CD4-positive, alpha-beta T cell treated with Interleukin-15 for 1 hour (primary cell): ENCODE data around the gene TYMP.
A peak's percentile ranks its signal among the peaks of the same experiment; 100 is the strongest.

ENCODE experiments used
- DNase-seq: peaks from one replicate; pipeline ENCODE4 v3.0.0-alpha.2; 2020

The TYMP gene

DNA sequence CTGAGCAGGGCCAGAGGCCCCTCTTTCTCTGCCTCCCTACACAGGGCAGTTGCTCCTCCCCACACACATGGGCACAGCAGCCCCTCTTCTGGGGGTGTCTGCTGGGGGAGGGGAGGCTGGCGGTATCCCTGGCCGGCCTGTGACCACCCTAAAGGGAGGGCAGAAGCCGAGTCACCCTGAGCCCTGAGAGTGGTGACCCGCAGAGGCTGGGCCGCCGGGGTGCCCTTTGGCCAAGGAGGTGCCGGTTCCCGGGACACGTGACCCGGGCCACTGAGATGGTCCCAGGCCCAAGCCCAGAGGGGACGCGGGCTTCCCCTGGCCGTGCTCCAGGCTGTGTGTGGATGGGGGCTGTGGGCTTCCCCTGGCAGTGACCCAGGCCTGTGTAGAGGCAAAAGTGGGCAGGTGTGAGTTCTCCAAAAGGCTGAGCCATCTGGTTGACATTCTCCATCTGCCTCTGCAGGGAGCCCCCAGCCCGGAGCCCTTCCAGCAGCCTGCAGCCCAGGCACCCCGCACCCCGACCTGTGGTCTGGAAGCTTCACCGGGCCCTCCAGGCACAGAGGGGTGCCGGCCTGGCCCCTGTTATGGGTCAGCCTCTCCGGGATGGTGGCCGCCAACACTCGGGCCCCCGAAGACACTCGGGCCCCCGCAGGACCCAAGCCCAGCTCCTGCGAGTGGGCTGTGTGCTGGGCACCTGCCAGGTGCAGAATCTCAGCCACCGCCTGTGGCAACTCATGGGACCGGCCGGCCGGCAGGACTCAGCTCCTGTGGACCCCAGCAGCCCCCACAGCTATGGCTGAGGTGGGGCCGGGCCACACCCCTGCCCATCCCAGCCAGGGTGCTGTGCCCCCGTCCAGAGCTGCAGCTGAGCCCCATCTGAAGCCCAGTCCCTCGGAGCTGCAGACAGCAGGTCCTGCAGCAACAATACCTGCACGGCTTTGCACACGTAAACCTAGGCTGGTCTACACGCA is 47.4 kb downstream of the TYMP start:
- DNase-seq, result no peak

DNA sequence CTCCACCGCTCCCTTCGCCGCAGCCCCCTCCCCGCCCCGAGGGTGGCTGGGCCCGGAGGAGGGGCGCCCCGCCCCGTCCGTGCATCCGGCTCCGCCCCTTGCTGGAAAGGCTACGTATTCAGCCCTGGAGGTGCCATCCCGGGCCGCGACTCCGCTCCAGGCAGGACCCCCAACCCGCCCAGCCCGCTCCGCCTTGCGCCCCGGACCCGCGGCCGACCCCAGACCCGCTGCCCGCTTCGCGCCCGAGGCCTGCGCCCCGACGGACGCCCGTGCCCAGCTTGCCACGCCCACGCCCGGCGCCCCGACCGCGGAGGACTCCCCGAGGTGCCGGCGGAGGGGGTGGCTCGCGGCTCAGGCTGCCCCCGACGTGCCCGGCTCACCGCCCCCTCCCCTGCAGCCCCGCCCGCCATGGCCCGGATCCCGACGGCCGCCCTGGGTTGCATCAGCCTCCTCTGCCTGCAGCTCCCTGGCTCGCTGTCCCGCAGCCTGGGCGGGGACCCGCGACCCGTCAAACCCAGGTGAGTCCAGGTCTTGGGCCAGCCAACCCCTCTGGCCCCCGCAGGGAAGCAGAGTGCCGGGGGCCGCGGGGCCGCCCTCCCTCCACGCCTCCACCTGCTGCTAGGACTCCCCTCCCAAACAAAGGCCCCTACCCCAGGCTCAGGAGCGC is 48.2 kb downstream of the TYMP start, which contains the start of gene ADM2:
Gene ADM2, plus strand, starts transcription at position 104 of the 667 bp plus-strand sequence. Its CDS starts 305 bp downstream, at position 409.
- peak; percentile 60 for DNase-seq

DNA sequence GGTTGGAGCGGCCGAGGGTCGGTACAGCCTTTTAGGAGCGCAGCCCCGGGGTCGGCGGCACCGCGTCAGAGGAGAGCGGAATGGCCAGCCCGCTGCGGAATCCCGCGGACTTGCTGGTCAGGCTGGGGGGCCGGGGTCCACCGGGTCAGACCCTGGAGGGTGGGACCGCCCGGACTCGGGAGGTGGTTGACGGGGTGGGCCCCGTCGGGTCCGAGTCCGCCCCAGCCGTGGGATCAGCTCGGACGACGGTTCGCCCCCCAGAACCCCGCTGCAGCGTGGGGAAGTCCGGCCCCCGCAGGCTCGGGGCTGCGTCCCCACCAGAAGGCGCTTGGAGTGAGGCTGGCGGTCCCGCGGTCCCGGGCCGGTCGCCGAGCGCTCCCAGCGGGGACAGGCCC is 48.8 kb downstream of the TYMP start:
- DNase-seq, result no peak

DNA sequence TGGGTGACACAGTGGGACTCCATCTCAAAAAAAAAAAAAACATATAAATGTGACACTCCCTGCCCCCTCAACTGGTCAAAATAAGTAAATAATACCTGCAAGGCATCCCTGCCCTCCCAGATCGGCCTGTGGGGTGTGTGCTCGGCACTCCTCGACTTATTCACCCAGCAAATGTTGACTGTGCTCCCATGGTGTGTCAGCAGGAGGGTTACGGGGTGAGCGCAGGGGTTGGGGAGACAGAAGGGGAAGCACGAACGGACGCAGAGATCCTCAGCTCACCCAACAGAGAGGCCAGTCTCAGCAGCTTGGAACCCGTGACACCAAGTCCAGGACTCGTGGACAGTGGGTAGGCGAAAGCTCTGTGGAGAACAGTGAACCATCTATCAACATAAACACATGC is 50.1 kb downstream of the TYMP start:
- DNase-seq, result no peak

DNA sequence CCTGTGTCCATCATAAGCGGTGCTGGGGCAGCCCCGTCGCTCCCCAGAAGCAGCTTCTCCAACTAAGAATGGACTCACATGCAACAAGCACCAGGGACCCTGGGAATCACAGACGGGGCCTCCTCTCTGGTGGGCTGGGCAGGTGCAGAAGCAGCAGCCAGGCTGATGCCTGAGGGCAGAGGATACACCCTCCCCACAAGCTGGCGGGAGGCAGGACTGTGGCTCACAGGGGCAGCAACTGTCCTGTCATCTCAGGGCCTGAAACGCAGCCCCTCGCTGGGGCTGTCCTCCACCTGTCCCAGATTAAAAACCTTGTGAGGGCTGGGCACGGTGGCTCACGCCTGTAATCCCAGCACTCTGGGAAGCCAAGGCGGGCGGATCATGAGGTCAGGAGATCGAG is 51.9 kb downstream of the TYMP start:
- no peak for DNase-seq

DNA sequence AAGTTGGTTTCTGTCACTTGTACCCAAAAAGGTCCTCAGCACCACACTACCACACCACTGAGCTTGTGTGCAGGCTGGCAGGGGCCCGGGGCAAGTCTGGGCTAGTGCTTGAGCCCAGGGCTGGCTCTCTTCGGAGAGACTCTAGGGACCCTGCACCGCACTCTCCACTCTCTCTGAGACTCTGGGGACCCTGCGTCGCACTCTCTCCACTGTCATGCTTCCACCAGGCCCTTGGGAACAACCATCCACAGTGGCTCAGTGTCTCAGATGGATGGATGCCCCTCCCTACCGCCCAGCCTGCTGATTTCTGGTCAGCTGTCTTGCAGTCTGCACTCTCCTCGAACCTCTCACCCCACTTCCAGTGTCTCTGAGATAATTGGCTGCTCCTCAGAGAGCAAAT is 52.9 kb downstream of the TYMP start:
- DNase-seq, result no peak
